HepG2 (cell line): Measurements from ENCODE around the gene FOLR3.
"Not testable (repeated sequence)": the region's sequence is repeated elsewhere in the genome, so short reads cannot be mapped to it uniquely, and the experiment has no call there.

ENCODE experiments used
- GABPA ChIP-seq, 2 experiments: IDR thresholded peaks; 2 replicates each; pipeline ENCODE4 v1.6.1; 2011 to 2016; ENCODE audit warnings: low read depth in 2 of 2, low read length in 1 of 2, missing biosample characterization in 1 of 2, missing genetic modification characterization in 1 of 2
- NFIC ChIP-seq: IDR thresholded peaks from 2 replicates; pipeline ENCODE4 v1.6.1; 2012; ENCODE audit warnings: mild to moderate bottlenecking, low read length, inconsistent platforms
- POLR2A ChIP-seq, 2 experiments: IDR thresholded peaks; 2 replicates each; pipeline ENCODE4 v1.6.1; 2011; ENCODE audit warnings: low read depth in 2 of 2, low read length in 2 of 2, mild to moderate bottlenecking in 1 of 2, moderate library complexity in 1 of 2; ENCODE audit not compliant: insufficient read depth in 1 of 2
- SIN3A ChIP-seq: IDR thresholded peaks from 2 replicates; pipeline ENCODE4 v1.6.1; 2011; ENCODE audit warnings: low read depth, mild to moderate bottlenecking, control low read depth, low read length, borderline replicate concordance
- ZNF274 ChIP-seq: sonication (generic); formaldehyde crosslinking; IDR thresholded peaks from 2 replicates; pipeline ENCODE4 v1.5.1; 2020; ENCODE audit warnings: mild to moderate bottlenecking, missing genetic modification reagents
- ZNF720 ChIP-seq: sonication (generic); formaldehyde crosslinking; IDR thresholded peaks from 2 replicates; pipeline ENCODE4 v1.4.0; 2020; ENCODE audit warnings: missing genetic modification reagents
- TF ChIP-seq, protein P1 (sequence below): sonication (generic); formaldehyde crosslinking; IDR thresholded peaks from 2 replicates; pipeline ENCODE4 v1.8.1; 2023; ENCODE audit warnings: mild to moderate bottlenecking, missing genetic modification reagents
- TF ChIP-seq, protein P2 (sequence below): sonication (generic); formaldehyde crosslinking; IDR thresholded peaks from 2 replicates; pipeline ENCODE4 v1.5.0; 2020; ENCODE audit warnings: mild to moderate bottlenecking, missing genetic modification reagents, moderate library complexity

GRCh38 chr11:72169046-72169555 lies 33.6 kb downstream of the FOLR3 start:
- TF ChIP-seq SIN3A; ZNF274; POLR2A (IDR thresholded peaks at IDR 0.05; ENCODE audit: insufficient read depth in 1 of 2, low read depth in 2 of 2, low read length in 2 of 2); NFIC; ZNF720 (CRISPR knock-in tag); GABPA (IDR thresholded peaks at IDR 0.05; ENCODE audit: low read depth, low read length); GABPA (CRISPR knock-in tag; IDR thresholded peaks at IDR 0.05; ENCODE audit: low read depth): not testable (repeated sequence)
- TF ChIP-seq, protein P1, sequence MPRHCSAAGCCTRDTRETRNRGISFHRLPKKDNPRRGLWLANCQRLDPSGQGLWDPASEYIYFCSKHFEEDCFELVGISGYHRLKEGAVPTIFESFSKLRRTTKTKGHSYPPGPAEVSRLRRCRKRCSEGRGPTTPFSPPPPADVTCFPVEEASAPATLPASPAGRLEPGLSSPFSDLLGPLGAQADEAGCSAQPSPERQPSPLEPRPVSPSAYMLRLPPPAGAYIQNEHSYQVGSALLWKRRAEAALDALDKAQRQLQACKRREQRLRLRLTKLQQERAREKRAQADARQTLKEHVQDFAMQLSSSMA (CRISPR knock-in tag) = not testable (repeated sequence)
- TF ChIP-seq, protein P2, sequence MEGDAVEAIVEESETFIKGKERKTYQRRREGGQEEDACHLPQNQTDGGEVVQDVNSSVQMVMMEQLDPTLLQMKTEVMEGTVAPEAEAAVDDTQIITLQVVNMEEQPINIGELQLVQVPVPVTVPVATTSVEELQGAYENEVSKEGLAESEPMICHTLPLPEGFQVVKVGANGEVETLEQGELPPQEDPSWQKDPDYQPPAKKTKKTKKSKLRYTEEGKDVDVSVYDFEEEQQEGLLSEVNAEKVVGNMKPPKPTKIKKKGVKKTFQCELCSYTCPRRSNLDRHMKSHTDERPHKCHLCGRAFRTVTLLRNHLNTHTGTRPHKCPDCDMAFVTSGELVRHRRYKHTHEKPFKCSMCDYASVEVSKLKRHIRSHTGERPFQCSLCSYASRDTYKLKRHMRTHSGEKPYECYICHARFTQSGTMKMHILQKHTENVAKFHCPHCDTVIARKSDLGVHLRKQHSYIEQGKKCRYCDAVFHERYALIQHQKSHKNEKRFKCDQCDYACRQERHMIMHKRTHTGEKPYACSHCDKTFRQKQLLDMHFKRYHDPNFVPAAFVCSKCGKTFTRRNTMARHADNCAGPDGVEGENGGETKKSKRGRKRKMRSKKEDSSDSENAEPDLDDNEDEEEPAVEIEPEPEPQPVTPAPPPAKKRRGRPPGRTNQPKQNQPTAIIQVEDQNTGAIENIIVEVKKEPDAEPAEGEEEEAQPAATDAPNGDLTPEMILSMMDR (CRISPR knock-in tag) = not testable (repeated sequence)
